Stimulated activated naive B cell treated with anti-CD40 and anti-IgM and Interleukin-4, amounts not matched to agents 10 μg/mL and 1 μg/mL and 100 μg/mL, for 72 hours (primary cell): Measurements from ENCODE around the gene MRPL49.
A peak's percentile ranks its signal among the peaks of the same experiment; 100 is the strongest.
"Not testable (repeated sequence)": the region's sequence is repeated elsewhere in the genome, so short reads cannot be mapped to it uniquely, and the experiment has no call there.

Source experiments
- ATAC-seq, 2 donors: fragments of 150-1000 bp; cut with Tn5 transposase; replicated peaks; 2 replicates each; pipeline ENCODE4 v1.10.0; 2021; ENCODE audit warnings: moderate library complexity in 1 of 2
- DNase-seq: peaks from one replicate; pipeline ENCODE4 v3.0.0; 2021
- H3K27ac Mint-ChIP-seq: one replicate; pipeline ENCODE4 v1.8.0; 2022; ENCODE audit warnings: mild to moderate bottlenecking, mixed read lengths
- H3K27me3 Mint-ChIP-seq, 2 donors: one replicate each; pipeline ENCODE4 v1.8.0; 2022; ENCODE audit warnings: mixed read lengths in 2 of 2
- H3K36me3 Mint-ChIP-seq, 2 donors: one replicate each; pipeline ENCODE4 v1.8.0; 2022; ENCODE audit warnings: mixed read lengths in 2 of 2, mild to moderate bottlenecking in 1 of 2
- H3K4me1 Mint-ChIP-seq, 2 donors: one replicate each; pipeline ENCODE4 v1.8.0; 2022; ENCODE audit warnings: mixed read lengths in 2 of 2, mild to moderate bottlenecking in 1 of 2
- H3K4me3 Mint-ChIP-seq, 2 donors: one replicate each; pipeline ENCODE4 v1.8.0; 2022; ENCODE audit warnings: mild to moderate bottlenecking in 2 of 2, mixed read lengths in 2 of 2, moderate library complexity in 1 of 2
- H3K9me3 Mint-ChIP-seq, 2 donors: one replicate each; pipeline ENCODE4 v1.8.0; 2022; ENCODE audit warnings: mixed read lengths in 2 of 2, mild to moderate bottlenecking in 1 of 2

Gene MRPL49

DNA sequence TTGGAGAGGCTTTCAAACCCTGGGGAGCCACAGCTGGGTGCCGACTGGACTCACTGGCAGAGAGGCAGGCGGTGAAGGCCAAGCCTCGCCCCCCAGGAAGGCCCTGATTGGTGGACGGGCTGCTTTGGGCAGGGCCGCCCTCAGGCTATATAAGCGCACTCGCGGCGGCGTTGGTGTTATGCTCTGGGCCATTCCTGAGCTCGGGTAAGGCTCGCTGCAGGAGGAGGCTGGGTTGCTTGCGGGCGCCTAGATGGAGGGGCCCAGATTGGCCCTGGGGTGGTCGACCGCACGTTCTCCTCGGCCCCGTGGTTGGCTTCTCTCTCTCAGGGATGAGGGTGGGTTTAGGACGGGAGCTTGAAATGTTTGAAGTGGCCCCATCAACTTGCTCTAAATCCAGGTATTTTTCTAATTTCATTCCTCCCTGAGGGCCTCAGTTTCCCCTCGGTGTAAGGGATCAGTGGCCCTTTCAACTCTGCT lies 48.0 kb downstream of the MRPL49 start, which contains the start of gene SPDYC:
Gene SPDYC, plus strand, starts transcription at position 176 of the 477 bp plus-strand sequence. CDS start 1,125 bp downstream, outside the sequence.
- Mint-ChIP-seq H3K4me3 (peak within 1 kb of the TSS; percentile 59 to 61), H3K9me3 (no peaks in the 10 kb centered on the region), H3K4me1 (peaks cover 14 to 22% of the 10 kb centered on the region in 2 donors), H3K27me3 (no peaks in the 10 kb centered on the region), H3K27ac (peak within 1 kb of the TSS; percentile 98), H3K36me3 (peaks cover 0 to 4% of the 10 kb centered on the region in 2 donors)
- ATAC-seq (no peak), DNase-seq (no peak)

DNA sequence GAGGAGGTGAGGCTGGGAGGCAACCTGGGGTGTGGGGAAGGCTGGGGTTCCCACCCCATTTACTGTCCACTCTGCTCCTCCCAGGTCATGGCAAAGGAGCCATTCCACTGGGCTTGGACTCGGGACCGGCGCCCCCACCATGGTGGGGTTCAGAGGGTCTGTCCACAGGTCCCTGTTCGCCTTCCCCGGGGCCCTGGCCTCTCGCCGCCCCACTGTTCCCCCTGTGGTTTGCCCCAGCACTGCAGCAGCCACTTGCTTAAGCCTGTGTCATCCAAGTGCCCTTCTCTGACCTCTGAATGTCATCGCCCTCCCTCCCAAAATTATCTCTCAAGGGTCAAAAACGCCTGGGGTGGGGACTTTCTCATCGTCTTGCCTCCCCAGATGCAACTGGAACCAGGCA lies 50.5 kb downstream of the MRPL49 start:
- Mint-ChIP-seq H3K27ac (no peak overlapping the region), H3K27me3 (no peaks in the 10 kb centered on the region), H3K4me1 (peaks cover 14 to 22% of the 10 kb centered on the region in 2 donors), H3K36me3 (peaks cover 0 to 4% of the 10 kb centered on the region in 2 donors), H3K4me3 (no peak overlapping the region), H3K9me3 (no peaks in the 10 kb centered on the region)
- peak in 1 of 2 donors; percentile 29 for ATAC-seq
- no peak for DNase-seq

DNA sequence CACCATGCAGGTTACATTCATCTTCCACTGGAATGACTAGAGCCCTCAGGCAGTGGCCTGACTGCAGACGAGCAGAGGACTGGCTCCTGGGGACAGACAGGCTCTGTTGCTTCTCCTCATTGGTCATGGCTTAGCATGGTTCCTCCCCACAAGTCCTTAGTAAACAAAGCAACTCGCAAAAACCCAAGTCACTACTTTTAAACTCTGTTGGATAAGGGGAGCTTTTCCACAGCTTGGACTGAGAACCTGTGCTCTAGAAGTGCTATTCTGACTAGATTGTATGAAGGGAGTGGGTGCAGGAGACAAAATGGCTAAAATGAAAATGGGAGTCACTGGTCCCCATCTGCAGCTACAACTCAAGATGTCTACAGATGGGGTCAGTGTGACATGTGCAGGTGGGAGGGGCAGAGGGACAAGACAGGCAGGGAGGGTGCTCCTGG lies 52.5 kb downstream of the MRPL49 start:
- H3K27me3 Mint-ChIP-seq, DNase-seq, H3K9me3 Mint-ChIP-seq, H3K4me1 Mint-ChIP-seq, H3K27ac Mint-ChIP-seq, H3K4me3 Mint-ChIP-seq, H3K36me3 Mint-ChIP-seq, ATAC-seq: not testable (repeated sequence)
